HT1080 (cell line): ENCODE data around the gene GJA9. TPM values are rescaled to one million over a fixed set of nuclear protein-coding genes. Genes with fewer than 3 reads are reported as not detected.
"Not testable (repeated sequence)": the region's sequence is repeated elsewhere in the genome, so short reads cannot be mapped to it uniquely, and the experiment has no call there.

Experiments
- DNase-seq: peaks from one replicate; pipeline ENCODE4 v3.0.0-alpha.2; 2015; ENCODE audit warnings: low read depth
- total RNA-seq: library from RNA; depleted of rRNA; stranded (reverse); fragments of >200 nt; shearing (Covaris generic); gene quantifications from 2 replicates; pipeline ENCODE4 v1.2.3, GENCODE V29; 2014

Gene GJA9
- total RNA-seq, 1 experiment from 2014 or later, result not detected

DNA sequence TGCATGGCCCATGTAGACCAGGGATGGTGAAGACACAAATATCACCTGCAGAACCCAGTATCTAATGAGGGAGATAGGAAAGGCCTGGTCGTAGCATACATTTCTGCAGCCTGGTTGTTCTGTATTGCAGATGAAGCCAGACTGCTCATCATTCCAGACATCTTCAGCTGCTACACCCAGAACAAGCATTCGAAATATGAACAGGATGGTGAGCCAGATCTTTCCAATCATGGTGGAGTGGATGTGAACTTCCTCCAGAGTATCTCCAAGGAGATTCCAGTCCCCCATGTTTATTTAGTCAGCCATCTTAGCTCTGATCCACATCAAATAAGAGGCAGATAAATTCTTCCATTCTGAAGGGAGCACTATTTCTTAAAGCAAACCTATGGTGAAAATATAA, 5.6 kb downstream of the GJA9 start:
- DNase-seq, result no peak

DNA sequence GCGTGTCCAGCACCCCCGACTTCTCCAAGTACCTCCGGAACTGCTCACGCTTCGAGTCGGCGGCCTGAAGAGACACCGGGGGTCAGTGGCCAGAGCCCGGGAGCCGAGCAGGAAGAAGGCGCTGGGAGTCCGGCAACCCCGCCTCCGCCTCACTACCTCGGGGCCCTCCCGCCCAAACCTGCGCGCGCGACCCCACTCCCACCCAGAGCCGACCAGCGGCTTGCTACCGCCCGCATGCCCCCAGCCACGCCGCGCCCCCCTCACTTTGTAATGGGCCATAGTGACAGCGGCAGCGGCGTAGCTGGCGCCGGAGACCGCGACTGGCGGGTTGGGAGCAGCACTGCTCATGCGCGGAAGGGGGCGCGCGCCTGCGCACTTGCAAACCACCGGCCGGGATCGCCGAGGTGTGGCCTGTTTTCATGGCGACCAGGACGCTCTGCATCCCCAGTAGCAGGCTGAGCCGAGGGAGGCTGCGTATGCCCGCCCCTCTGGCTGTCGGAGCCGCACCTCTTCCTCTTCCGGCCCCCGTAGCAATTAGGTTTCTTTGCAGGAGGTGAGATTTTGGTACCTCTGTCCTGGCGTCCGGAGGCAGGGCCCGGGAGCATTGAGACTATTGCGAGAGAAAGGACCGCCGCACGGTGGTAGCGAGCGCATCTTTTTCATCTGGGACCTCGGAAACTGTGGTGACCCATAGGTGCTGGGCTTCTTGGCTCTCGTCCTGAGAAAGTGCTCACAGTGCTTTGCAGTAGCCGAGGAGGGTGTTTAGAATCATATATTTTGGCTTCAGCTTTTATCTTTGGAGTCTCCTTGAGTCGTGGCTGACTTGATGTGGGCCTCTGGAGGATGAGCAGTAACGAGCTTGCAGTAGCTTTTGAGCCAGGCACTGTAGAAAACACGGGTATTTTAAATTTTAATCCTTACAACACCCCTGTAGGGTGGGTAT, 8.1 kb downstream of the GJA9 start, which contains the start of gene MYCBP:
MYCBP (minus strand) TSS at position 322 of the 943 bp plus-strand sequence; CDS start at position 279, 43 bp downstream.
- peak; percentile 96 for DNase-seq

DNA sequence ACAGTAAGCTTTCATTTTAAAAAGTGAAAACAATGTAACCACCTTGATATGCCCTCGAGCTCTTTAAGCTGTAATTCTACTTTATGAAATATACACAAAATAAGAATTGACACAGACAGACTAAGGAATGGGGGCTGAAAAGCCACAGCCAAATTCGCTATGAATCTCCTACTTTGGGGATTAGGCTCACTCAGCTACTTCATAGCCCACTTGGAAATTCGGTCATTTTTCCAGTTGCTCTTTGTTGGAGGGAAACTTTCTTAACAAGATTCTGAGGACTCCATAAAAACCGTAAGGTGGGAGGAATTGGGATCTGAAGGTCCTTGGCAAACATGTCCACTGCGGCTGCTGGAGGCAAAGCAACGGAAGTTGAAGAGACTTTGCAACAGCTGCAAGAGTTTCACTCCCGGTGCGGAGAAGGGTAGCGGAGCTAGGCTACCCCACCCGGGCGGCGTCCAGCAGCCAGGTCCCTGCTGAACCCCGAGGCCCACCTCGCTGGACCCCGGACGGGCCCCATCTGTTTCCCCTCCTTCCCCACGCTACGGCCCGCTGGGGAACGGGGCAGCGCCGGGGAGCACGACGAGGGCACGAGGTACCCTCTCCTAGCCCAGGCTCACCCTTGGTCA, 8.9 kb downstream of the GJA9 start:
- no peak for DNase-seq

DNA sequence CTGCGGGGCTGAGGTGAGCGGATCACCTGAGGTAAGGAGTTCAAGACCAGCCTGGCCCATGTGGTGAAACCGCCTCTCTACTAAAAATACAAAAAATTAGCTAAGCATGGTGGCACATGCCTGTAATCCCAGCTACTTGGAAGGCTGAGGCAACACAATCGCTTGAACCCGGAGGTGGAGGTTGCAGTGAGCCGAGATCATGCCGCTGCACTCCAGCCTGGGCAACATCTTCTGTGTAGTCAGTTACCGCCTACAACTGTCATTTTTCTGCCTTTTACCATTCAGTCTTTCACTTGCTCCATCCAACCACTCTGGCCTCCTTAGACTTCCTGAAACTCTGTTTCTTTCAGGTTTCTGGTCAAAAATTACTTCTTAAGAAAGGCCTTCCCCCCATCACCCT, 10.4 kb downstream of the GJA9 start:
- no peak for DNase-seq

DNA sequence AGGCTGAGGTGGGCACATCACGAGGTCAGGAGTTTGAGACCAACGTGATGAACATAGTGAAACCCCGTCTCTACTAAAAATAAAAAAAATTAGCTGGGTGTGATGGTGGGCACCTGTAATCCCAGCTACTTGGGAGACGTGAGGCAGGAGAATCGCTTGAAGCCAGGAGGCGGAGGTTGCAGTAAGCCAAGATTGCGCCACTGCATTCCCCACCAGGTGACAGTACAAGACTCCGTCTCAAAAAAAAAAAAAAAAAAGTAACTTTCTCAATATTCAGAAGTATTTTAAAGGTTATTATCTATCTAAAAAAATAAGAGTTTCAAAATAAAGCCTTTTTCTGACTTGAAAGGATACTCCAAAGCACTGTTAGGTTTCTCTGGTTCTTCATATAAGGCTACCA, 14.2 kb downstream of the GJA9 start:
- no peak for DNase-seq

DNA sequence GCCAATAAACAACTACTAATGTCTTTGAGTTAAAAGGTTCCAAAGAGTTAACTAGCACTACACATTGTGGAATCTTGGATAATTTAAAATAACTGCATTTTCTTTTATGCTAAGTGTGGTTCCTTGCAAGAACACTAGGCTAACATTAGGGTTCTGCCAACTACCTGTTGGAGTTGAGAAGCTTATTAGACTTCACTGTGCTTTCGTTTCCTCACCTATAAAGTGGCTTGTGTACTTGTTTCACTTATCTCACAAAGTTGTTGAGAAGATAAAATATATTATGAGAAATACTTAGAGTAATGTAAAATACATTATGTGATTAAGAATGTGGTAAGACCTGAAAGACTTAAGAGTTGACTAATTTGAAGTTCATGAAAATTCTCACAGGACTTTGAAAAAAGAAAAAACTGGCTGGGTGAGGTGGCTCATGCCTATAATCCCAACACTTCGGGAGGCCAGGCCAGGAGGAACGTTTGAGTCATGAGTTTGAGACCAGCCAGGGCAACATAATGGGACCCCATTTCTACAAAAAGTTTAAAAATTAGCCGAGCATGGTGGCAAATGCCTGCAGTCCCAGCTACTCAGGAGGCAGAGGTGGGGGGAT, 16.2 kb downstream of the GJA9 start:
- DNase-seq, result no peak

DNA sequence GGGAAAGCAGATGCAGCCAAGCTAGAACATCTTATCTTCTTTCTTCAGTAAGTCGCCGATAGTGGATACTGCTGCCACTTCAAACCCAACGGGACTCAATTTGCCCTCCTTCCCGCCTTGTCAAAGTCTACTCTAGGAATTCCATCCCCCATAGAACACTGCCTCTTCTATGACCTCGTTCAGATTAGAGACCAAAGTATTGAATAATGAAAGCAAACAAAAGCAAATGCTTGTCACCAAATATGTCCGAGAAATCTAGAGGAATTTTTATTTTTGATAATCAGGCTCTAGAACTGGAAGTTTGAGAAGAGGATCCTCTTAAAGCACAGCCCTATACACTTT, 21.0 kb downstream of the GJA9 start:
- no peak for DNase-seq

DNA sequence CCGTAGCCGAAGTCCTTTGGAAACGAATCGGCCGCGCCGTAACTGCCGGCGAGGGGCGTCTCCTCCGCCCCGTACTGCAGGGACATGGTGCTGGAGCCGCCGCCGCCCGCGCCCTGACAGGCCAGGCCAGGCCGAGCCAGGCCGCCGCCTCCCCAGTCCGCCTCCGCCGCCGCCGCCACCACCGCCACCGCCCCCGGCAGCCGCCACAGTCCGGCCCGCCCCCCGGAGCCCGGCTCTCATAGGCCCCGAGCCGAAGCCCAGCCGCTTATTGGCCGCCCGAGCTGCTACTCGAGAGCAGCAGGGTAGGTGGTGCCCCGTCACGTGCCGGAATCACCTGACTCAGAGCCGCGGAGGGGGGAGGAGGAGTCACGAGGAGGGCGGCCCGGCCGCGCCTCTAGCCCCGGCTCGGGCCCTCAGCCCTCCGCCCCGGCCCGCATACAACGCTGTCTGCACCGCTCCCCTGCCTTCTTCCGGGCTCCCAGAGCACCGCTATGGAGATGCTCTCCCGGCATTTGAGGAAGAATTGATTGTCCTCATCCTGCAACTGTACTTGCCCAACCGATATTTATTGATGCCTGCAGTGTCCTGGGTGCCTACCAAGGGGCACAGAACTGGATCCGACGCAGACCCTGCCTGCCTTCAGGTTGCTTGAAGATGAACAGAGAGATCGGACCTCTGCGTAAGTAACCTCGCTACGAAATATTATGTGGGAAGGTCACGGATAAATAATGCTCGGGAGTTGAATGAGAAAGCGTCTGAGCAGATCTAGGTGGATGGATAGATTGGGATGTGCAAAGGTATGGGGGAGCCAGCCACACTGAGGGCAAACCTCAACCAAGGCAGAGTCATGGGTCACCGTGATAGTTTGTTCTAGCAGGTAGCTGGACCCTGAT, 21.6 kb downstream of the GJA9 start, which contains the start of gene RRAGC:
RRAGC (minus strand) TSS at position 212 of the 893 bp plus-strand sequence; CDS start at position 86, 126 bp downstream.
- DNase-seq, result peak; percentile 96

DNA sequence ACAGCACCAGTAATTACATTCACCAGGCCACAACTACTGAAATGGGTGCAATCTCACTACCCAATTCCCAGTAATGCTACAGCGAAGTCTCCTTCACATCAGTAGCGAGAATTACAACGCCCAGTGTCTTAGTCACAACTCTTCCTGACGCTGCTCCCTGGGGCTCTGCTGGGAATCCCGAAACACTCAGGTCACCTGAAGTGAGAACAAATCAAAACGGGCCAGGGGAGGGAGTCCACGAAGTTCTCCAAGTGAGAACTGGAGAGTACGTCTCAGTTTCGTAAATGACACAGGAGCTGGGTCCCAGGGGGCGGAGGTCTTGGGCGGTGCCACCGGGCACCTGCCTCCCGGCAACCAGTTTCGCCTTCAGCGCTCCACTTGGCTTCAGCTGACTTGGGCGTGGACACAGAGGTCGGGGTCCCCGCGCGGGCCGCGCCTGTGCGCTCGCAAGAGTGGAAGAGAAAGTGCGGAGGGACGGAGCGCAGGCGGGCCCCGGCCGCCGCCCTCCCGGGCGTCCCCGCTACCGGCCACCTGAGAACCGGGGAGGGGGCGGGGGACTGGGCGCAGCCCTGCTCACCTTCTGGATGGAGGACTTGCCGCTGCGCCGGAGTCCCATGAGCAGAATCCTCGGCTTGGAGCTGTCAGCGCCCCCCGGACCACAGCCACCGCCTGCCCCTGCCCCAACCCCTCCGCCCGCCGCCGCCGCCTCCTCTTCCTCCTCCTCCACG, 22.4 kb downstream of the GJA9 start:
- DNase-seq, result peak; percentile 51

DNA sequence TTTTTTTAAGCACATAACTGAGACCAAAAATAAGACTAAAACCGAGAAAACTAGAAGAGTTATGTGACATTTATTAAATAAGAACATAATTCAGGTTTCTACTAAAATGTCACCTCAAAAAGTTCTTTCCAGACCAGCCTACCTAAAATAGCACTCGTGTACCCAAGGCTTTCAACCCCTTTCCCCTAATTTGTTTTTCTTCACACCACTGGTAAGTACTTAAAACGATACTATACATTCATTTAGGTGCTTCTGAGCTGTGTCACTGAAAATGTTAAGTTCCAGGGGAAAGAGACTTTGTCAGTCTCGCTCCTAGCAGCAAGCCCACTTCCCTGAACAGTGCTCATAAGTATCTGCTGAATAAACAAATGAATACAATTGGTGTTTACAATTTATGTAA, 28.6 kb downstream of the GJA9 start:
- no peak for DNase-seq

DNA sequence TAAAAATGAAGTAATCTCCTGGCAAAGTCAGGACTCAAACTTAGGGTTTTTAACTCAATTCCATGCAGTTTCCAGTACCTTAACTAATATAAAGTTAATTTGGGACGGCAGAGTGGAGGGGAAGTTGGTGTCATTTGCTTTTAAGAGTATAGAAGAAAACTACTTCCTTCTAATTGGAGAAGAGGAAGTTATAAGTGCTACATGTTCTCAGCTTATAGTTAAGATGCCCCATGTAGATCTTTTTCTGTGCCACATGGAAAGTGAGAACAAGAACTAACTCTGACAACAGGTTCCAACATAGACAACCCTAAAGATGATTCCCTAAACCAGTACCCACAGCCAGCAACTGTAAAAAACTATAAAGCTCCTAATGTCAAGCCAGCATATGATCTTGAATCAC, 33.3 kb downstream of the GJA9 start:
- no peak for DNase-seq

DNA sequence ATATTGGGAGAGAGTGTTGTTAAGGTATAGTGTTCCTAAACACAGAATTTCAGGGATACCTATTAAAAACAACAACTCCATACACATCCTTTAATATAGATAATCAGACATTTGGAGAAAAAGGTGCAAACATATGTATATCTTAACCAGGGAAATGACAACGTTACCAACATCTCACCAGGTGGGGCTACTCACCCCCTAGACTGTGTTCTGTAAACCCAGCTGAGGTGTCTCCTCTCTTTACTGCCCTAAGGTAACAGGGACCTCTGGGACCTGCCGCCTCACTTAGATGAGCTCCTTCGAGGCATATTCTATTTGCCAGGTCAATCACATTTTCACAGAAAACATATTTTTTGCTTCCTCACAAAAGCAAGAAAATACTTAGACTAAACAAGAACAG, 35.2 kb downstream of the GJA9 start:
- no peak for DNase-seq

DNA sequence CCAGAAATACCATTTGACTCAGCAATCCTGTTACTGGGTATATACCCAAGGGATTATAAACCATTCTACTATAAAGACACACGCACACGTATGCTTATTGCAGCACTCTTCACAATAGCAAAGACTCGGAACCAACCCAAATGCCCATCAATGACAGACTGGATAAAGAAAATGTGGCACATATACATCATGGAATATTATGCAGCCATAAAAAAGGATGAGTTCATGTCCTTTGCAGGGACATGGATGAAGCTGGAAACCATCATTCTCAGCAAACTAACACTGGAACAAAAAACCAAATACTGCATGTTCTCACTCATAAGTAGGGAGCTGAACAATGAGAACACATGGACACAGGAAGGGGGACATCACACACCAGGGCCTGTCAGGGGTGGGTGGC, 36.3 kb downstream of the GJA9 start:
- DNase-seq, result not testable (repeated sequence)

DNA sequence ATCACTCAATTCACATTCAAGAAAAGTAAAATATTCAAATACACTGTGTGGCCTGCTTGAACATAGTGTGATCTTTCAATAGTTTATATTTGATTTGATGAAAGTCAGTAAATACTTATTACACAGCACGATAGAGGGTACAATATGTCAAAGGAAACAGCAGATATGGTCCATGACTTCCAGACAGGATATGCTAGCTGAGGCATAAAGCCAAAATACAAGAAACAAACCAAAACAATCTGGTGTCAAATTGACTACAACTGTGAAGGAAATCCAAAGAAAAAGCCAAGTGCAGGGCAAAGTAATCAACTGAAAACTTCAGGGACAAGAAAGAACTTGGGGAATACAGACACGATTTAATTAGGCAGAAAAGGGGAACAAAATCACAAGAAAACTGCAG, 41.1 kb downstream of the GJA9 start:
- DNase-seq, result no peak

DNA sequence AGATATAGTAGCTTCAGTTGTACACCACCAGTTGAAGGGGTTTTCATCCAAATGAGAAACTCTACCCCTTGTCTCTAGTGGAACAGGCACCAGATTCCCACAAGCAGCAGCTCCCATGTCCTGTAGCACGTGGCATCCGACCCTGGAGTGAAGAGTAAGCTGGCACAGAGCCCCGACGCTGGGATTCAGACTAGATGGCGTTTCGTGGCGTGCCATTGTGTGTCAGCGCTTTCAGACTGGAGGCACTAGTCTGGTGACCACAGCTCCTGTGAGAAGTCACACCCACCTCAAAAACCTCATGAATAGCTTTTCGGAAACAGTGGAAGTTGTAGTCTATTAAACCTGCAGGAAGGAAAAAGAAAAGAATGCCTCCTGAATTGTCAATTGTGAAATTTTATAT, 42.0 kb downstream of the GJA9 start:
- DNase-seq, result no peak

DNA sequence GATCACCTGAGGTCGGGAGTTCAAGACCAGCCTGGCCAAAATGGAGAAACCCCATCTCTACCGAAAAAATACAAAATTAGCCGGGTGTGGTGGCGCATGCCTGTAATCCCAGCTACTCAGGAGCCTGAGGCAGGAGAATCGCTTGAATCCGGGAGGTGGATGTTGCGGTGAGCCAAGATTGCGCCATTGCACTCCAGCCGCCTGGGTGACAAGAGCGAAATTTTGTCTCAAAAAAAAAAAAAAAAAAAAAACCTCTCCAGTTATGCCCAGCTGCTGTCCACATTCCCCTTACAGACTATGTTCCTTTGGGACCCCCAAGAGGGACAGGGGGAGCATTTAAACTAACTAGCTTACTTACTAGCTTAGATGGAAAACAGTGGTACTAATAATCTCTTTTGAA, 45.1 kb downstream of the GJA9 start:
- not testable (repeated sequence) for DNase-seq

DNA sequence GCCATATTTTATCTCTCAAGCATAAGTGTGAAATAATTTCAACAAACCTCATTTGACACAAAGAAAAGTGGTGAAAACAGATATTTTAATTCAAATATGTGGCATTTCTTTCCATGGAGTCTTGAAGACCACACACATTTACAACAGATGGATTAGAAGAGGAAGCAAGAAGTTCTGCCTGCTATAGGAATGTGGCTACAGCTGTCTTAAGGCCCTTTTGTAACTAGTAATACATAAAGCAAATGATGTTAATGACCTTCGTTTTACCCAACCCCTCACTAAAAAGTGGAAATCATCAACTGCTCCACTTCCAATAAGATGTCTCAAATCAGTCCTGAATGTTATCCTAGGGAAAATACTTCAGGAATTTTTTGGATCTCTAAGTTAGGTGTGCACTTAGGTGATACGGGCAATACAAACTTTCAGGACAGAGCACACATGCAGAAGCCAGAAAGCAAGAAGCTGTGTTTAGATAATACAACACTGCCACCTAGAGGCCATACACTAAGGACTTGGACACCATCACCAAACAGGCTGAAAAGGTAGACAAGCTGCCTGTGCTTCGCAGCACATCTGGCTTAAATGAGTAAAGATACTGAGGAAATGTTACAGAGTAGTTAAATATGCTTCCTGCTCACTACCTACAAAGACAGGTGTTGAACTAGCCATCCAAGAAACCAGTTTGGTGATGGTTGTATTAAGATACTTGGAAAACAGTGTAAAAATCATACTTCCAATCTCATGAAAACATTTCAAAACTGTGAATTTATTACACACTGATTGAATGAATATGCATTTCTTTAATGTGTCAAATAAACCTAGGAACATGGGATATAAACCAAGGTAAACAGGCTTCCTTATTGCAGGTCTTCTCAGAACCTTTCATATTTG, 46.2 kb downstream of the GJA9 start:
- peak; percentile 73 for DNase-seq

DNA sequence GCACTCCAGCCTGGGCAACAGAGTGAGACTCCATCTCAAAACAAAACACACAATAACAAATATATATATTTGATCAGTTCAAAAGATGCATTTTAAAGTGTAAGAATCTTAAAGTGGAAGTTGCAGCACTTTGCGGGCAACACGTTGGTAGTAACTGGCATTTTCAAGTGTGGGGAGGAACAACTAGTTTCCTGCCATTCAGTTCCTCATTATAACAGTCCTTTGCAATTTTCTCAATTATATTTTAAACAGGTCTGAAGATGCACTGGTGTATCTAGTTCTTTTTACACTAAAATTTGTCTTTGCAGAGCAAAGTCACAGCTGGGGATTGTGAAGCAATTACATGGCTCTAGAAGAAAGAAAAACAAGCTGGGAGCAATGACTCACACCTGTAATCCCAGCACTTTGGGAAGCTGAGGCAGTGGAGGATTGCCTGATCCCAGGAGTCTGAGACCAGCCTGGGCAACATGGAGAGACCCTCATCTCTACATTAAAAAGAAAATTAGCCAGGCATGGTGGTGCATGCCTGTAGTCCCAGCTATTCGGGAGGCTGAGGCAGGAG, 47.1 kb downstream of the GJA9 start:
- DNase-seq, result no peak

DNA sequence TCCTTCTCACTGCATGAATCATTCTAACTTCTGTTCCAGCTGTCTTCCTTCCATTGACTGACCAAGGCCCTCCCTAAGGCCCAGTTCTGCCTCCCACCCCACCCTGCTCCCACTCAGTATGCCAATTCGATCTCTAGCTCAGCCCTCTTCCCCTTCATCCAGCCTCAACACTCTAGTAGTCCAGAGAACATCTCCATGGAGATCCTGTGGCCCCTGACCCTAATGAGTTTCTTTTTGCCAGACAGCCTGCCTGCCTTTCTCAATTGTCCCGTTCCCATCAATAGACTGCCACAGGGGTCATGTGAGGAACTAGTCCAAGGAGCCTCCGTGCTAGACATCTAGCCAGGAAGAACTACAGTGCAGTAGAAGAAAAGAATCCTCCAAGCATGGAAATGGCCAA, 48.2 kb downstream of the GJA9 start:
- no peak for DNase-seq
